Neural cell (in vitro differentiated cells): ENCODE data around the gene PDE4A.

Experiments used
- CTCF ChIP-seq: fragments of 450-650 bp; IDR thresholded peaks from 2 replicates; pipeline ENCODE4 v1.5.1; 2014; ENCODE audit warnings: antibody characterized with exemption, mild to moderate bottlenecking, moderate library complexity; ENCODE audit not compliant: poor library complexity, severe bottlenecking
- EZH2 ChIP-seq: fragments of 200-600, 300-800 bp; shearing (Covaris generic), sonication (generic); IDR thresholded peaks from 2 replicates; pipeline ENCODE4 v1.6.1; 2014; ENCODE audit warnings: antibody characterized with exemption, low read length, borderline replicate concordance, mild to moderate bottlenecking; ENCODE audit not compliant: insufficient read depth, poor library complexity, severe bottlenecking
- POLR2AphosphoS5 ChIP-seq: IDR thresholded peaks from 2 replicates; pipeline ENCODE4 v1.6.1; 2012
- RAD21 ChIP-seq: fragments of 450-650 bp; conservative IDR thresholded peaks from 2 replicates; pipeline ENCODE4 v1.6.1; 2014; ENCODE audit warnings: antibody characterized with exemption, mild to moderate bottlenecking, moderate library complexity
- REST ChIP-seq: IDR thresholded peaks from 2 replicates; pipeline ENCODE4 v1.6.1; 2012; ENCODE audit warnings: borderline replicate concordance
- SMC3 ChIP-seq: fragments of 450-650 bp; conservative IDR thresholded peaks from 2 replicates; pipeline ENCODE4 v1.6.1; 2014; ENCODE audit warnings: antibody characterized with exemption, mild to moderate bottlenecking, moderate library complexity; ENCODE audit not compliant: poor library complexity
- TAF1 ChIP-seq: IDR thresholded peaks from 2 replicates; pipeline ENCODE4 v1.6.1; 2012; ENCODE audit warnings: low read depth

GRCh38 chr19:10393137-10393536 lies 27.2 kb upstream of the PDE4A start:
- no peak for TF ChIP-seq POLR2AphosphoS5
- TF ChIP-seq CTCF = no peak
- no peak for TF ChIP-seq REST
- no peak for TF ChIP-seq SMC3
- TF ChIP-seq EZH2 = no peak
- TF ChIP-seq TAF1 = no peak
- no peak for TF ChIP-seq RAD21
